ENCODE results near the gene HUS1.
"Not testable (repeated sequence)": the region's sequence is repeated elsewhere in the genome, so short reads cannot be mapped to it uniquely, and the experiment has no call there.

Gene HUS1

DNA sequence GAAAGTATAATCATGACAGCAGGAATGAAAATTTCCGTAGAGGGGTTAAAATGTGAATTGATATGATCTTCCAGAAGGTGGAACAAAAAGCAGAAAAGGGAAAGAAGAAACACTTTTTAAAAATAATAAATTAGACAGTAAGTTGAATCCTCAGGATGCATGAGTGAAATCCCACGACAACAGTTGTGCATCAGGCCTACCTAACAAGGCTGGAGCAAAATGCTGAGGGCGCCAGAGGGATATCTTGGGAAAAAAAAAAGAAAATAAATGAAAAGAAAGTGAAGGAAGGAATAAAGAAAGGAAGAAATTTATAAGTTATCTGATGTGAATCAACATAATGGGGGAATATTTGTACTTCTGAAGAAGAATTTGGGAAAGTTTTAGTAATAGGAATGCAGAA lies 13.0 kb upstream of the HUS1 start:
- no peak for DNase-seq (ENCODE audit: low read depth in 1 of 2, low spot score in 1 of 2)
- TF ChIP-seq JUND (IDR thresholded peaks at IDR 0.05; ENCODE audit: low read depth), result no peak
- in situ Hi-C loops (cut with HindIII; ENCODE audit: low pct_unique_long_range_greater_than_20kb, low sequenced_read_pairs), result no loop called here

DNA sequence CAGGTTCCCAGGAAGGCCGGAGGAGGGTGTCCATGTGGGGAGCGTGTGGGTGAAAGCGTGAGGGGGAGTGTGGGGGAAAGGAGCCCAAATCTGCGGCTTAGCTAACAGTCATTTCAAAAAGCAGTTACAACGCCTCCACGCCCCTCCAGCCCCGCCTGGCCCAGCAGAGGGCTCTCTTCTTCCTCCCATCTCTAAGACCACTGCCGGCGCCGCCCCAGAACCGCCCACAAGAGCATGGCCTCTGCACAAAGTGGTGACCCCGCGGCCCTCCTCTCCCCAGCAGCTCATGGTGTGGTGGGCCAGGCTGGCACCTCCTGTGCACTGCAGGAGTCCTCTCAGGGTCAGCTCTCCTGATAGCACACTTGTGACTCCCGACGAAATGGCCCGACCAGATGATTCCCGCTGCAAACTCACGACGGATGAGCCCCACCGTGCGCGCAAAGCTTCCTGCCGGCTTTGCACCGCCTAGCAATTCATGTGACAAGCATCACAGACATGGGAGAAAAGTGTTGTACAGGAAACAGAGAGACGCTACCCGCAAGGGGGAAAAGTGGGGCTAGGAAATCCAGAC lies 12.4 kb upstream of the HUS1 start:
- no peak for TF ChIP-seq JUND (IDR thresholded peaks at IDR 0.05; ENCODE audit: low read depth)

DNA sequence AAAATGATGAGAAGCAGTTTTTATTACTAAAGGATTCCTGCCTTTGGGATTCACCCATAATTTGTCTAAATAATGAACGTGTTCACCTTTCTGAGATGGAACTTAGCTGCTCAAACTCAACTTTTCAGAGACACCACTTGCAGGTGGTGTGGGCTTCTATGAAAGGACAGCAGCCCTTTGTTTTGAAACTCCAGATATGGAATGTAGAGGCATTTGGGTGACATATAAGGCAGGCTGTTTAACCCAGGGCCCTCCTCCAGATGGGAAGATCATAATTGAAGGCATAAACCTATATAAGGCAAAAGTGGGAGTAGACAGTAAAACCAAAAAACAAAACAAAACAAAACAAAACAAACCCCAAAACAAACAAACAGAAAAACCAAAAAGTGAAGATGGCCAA lies 11.9 kb upstream of the HUS1 start:
- DNase-seq (ENCODE audit: low read depth in 1 of 2, low spot score in 1 of 2), result no peak
- in situ Hi-C loops (cut with HindIII; ENCODE audit: low pct_unique_long_range_greater_than_20kb, low sequenced_read_pairs), result no loop called here

More for the DNA sequence above, 12.4 kb upstream of the HUS1 start:
- in situ Hi-C loops (cut with HindIII; ENCODE audit: low pct_unique_long_range_greater_than_20kb, low sequenced_read_pairs), result no loop called here
- peak; percentile 59 to 81 for DNase-seq (ENCODE audit: low read depth in 1 of 2, low spot score in 1 of 2)

DNA sequence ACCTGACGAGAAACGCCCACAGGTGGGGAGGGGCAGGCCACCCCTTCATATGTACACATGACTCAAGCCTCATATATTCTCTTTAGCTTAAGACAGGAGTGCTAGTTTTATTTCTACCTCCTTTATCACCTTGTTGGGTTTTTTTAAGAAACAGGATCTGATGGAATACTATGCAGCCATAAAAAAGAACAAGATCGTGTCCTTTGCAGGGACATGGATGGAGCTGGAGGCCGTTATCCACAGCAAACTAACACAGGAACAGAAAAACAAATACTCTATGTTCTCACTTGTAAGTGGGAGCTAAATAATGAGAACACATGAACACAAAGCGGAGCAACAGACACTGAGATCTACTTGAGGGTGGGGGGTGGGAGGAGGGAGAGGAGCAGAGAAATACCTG lies 11.2 kb upstream of the HUS1 start:
- in situ Hi-C loops (cut with HindIII; ENCODE audit: low pct_unique_long_range_greater_than_20kb, low sequenced_read_pairs), result no loop called here
- DNase-seq (ENCODE audit: low read depth in 1 of 2, low spot score in 1 of 2), result no peak
- TF ChIP-seq JUND (IDR thresholded peaks at IDR 0.05; ENCODE audit: low read depth), result no peak

More for the DNA sequence above, 11.9 kb upstream of the HUS1 start:
- TF ChIP-seq JUND (IDR thresholded peaks at IDR 0.05; ENCODE audit: low read depth), result no peak

DNA sequence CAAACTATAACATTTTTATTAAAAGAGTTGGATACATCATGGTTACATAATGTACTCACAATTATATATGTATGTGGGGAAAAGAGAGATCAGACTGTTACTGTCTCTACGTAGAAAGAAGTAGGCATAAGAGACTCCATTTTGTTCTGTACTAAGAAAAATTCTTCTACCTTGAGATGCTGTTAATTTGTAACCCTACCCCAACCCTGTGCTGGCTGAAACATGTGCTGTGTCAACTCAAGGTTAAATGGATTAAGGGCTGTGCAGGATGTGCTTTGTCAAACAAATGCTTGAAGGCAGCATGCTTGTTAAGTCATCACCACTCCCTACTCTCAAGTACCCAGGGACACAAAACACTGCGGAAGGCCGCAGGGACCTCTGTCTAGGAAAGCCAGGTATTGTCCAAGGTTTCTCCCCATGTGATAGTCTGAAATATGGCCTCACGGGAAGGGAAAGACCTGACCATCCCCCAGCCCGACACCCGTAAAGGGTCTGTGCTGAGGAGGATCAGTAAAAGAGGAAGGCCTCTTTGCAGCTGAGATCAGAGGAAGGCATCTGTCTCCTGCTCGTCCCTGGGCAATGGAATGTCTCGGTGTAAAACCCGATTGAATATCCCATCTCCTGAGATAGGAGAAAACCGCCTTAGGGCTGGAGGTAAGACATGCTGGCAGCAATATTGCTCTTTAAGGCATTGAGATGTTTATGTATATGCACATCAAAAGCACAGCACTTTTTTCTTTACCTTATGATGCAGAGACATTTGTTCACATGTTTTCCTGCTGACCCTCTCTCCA lies 10.4 kb upstream of the HUS1 start:
- in situ Hi-C loops (cut with HindIII; ENCODE audit: low pct_unique_long_range_greater_than_20kb, low sequenced_read_pairs); DNase-seq (ENCODE audit: low read depth in 1 of 2, low spot score in 1 of 2): not testable (repeated sequence)

DNA sequence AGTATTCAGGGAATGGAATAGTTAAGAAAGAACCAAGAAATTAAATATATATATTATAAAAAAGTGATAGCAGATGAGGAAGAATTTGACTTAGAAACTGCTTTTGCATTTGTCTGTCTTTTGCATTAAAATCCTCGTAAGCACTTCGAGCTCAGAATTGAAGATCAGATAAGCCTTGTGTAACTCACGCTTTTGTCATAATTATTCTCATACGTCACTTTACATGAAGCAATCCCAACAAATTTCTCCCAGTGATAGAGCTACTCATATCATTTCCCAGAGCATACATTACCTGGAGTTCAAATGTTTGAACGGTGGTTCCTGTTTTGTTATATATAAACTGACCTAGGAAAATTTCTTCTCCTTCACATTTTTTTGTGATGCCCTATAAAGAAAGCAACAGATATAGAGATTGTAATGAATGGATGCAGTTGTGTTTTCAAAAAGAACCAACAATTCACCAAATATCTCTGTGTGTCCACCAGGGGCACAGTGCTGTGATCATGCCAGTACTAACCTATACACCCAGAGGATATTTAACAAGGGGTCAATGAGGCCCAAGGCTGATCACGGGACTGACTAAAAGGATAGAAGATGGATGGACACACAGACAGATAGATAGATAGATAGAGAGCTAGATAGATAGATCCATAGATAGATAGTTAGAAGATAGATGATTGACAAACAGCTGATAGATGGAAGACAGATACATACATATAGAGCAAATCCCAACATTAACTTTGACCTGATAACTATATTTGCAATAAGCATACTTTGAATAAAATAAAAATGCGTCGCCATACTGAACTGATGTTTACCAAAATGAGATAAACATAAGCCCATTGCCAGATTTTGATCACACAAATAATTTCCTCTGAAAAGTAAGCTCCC lies 9.3 kb upstream of the HUS1 start:
- no peak for TF ChIP-seq JUND (IDR thresholded peaks at IDR 0.05; ENCODE audit: low read depth)
- in situ Hi-C loops (cut with HindIII; ENCODE audit: low pct_unique_long_range_greater_than_20kb, low sequenced_read_pairs), result no loop called here
- DNase-seq (ENCODE audit: low read depth in 1 of 2, low spot score in 1 of 2), result no peak

DNA sequence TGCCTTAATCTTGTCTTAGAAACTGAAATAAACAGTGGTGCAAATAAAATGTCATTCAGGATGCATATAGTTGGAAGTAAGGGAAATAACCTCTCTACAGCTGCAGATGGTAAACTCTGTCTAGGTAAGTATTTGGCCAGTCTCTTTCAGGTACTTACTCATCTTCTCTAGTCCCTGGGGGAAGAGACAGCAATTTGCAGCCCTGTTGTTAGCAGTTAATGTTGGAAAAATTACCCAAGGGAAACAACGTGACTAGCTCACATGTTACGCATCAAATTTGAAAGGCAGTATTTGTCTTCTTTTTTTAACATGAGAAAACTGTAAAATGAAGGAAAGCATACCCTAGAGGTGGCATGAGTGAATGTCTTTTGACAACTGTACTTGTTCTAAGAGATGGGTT lies 3.2 kb upstream of the HUS1 start:
- no peak for TF ChIP-seq JUND (IDR thresholded peaks at IDR 0.05; ENCODE audit: low read depth)
- DNase-seq (ENCODE audit: low read depth in 1 of 2, low spot score in 1 of 2), result no peak
- in situ Hi-C loops (cut with HindIII; ENCODE audit: low pct_unique_long_range_greater_than_20kb, low sequenced_read_pairs), result no loop called here

DNA sequence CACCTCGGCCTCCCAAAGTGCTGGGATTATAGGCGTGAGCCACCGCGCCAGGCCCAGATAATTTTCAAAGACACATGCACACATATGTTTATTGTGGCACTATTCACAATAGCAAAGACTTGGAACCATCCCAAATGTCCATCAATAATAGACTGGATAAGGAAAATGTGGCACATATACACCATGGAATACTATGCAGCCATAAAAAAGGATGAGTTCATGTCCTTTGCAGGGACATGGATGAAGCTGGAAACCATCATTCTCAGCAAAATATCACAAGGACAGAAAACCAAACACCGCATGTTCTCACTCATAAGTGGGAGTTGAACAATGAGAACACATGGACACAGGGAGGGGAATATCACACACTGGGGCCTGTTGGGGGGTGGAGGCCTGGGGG lies 1.2 kb upstream of the HUS1 start:
- DNase-seq (ENCODE audit: low read depth in 1 of 2, low spot score in 1 of 2); in situ Hi-C loops (cut with HindIII; ENCODE audit: low pct_unique_long_range_greater_than_20kb, low sequenced_read_pairs): not testable (repeated sequence)

DNA sequence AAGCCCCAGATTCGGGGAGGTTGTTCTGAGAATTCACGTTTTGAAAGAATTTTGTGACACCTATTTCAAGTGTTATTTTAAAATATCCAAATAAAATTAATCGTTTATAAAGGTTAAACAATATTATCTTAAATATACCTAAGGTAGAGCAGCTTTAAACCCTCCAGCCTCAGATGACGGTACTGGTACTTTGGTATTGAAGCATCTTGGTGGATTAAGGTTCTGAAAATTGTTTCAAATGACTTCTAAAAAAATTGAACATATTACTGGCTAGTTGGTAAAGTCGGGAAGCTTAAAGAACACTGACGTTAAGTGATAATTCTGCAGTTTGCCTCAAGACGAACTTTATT lies 392 bp upstream of the HUS1 start:
- no peak for TF ChIP-seq JUND (IDR thresholded peaks at IDR 0.05; ENCODE audit: low read depth)
- in situ Hi-C loops (cut with HindIII; ENCODE audit: low pct_unique_long_range_greater_than_20kb, low sequenced_read_pairs), result no loop called here
- no peak for DNase-seq (ENCODE audit: low read depth in 1 of 2, low spot score in 1 of 2)

DNA sequence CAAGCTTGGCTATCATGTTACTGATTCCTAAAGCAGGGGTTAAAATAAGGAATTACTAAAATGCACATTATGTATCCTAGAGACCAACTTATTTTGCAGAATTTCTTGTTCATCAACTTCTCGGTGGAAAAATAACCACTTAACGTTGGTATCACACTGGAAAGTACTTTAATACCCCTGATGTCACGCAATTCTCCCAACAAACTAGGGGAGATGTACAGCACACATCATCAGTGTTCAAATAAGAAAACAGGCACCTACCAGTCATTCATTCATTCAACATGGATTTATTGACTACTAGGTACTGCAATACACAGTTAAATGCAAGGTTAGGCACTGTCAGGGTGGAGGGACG lies 648 bp downstream of the HUS1 start:
- TF ChIP-seq JUND (IDR thresholded peaks at IDR 0.05; ENCODE audit: low read depth), result no peak
- DNase-seq (ENCODE audit: low read depth in 1 of 2, low spot score in 1 of 2), result no peak
- in situ Hi-C loops (cut with HindIII; ENCODE audit: low pct_unique_long_range_greater_than_20kb, low sequenced_read_pairs), result no loop called here

DNA sequence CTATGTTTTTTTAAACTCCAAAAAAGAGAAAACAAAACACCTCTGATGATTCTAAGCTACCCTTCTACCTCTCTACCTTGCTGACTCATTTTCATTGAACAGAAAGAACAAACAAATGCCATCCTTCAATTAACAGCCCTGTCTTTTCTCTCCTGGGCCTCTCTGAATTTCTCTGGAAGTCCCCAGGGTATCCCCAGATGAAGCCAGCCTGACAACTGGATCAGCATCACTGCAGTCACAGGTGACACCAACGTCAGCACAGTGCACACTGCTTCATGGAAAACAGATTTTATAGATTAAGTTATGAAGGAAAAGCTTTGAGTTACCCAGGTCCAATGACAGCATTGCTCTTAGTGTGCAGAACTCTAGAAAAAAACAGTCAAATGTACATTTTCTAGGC lies 5.7 kb downstream of the HUS1 start:
- no peak for DNase-seq (ENCODE audit: low read depth in 1 of 2, low spot score in 1 of 2)
- TF ChIP-seq JUND (IDR thresholded peaks at IDR 0.05; ENCODE audit: low read depth), result no peak
- in situ Hi-C loops (cut with HindIII; ENCODE audit: low pct_unique_long_range_greater_than_20kb, low sequenced_read_pairs), result no loop called here

DNA sequence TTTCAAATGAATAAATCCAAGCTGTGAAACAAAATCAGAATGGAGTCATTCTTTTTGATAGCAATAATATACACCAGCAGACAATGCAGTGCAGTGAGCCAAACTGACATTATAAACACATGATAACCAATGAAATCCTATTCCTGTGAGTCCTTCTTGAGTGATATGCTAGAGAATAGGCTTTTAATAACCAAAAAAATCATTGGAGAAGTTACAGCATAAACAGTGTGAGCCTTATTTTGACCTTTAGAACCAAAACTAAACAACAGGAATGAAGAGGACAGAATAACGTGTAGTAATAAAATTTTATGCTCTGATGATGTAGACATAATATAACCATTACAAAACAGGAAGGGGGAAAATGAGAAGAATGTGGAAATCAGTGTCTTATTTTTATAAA lies 8.7 kb downstream of the HUS1 start:
- no peak for TF ChIP-seq JUND (IDR thresholded peaks at IDR 0.05; ENCODE audit: low read depth)
- in situ Hi-C loops (cut with HindIII; ENCODE audit: low pct_unique_long_range_greater_than_20kb, low sequenced_read_pairs), result no loop called here
- DNase-seq (ENCODE audit: low read depth in 1 of 2, low spot score in 1 of 2), result no peak
